ENCODE measurements around the gene HCFC1.

Gene HCFC1

GRCh38 chrX:153956044-153956907, 15.3 kb downstream of the HCFC1 start:
- no peak for DNase-seq (ENCODE audit: low read depth)

DNA sequence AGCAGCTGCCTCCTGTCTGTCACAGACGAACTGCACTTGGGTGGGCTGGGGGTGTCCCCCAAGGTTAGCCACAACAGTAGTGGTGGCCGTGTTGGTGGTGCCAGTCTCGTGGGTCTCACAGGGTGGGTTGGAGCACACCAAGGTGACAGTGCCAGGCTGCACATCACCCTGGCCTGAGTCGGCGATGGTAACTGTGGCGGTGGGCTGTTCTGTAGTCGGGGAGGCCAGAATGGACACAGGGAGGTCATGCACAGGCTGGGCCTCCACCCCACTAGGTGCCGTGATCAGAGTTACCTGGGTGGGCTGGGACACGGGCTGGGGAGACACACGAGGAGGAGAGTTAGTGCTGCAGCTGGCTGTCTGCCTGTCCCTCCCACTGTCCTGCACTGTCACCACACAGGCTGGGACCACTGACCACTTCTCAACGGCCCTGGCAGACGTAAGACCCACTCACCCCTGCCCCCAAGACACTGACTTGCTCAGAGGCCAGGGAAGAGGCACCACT, 16.3 kb downstream of the HCFC1 start:
- DNase-seq (ENCODE audit: low read depth), result no peak

GRCh38 chrX:153954558-153955227, 16.9 kb downstream of the HCFC1 start:
- no peak for DNase-seq (ENCODE audit: low read depth)

DNA sequence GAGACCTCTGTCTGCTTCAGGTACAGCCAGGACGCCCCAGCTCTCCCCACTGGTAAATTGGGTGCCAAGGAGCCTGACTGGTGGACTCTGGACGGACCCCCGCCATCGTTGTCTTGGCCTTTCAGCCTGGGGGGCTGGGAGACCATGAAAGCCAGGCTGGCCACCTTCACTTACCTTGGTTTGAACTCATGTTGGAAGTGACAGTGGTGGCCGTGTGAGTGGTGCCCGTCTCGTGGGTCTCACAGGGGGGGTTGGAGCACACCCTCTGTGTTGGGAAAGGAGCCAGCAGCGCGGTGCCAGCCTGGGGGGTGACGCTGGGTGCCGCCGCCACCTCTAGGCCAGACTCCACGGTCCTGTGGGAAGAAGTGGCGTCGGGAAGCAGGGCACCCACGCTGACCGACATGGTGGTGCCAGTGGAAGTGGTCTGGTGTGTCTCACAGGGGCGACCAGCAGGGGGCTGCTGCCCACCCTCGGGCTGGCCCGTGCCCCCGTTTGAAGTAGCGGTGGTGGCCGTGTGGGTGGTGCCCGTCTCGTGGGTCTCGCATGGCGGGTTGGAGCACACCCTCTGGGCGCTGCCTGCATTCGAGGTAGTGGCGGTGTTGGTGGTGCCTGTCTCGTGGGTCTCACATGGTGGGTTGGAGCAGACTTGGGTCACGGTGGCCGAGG, 17.6 kb downstream of the HCFC1 start:
- no peak for DNase-seq (ENCODE audit: low read depth)

- DNase-seq (ENCODE audit: low read depth), result no peak
Observed at GRCh38 chrX:153953342-153953830, 18.2 kb downstream of the HCFC1 start.

DNA sequence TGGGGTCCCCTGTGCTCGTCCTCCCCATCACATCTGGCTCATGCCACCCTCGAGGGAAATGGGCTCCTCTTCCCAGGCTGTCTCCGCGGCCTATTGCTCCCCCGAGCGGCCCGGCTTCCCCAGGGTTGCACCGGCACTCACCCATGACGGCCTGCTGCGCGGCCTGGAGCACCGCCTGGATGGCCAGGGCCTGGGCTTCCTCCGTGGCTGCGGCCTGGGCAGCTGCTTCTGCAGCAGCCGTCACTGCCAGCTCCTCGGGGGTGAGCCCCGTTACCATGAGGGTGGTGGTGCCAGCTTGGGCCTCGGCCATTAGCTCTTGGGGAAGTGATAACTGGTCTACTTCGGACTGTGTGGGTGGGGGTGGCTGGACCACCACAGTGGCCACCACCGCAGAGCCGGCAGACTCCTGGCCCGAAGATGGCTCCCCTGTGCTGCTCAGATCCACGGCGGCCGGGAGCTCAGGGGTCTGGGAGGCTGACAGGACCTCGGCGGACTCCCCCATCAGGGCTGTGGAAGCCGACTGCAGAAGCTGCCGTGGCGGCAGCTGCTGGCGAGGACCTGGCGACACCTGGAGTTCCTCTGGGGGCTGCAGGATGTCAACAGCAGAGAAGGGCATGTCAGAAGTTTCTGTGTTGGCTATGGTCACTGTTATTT, 19.1 kb downstream of the HCFC1 start:
- DNase-seq (ENCODE audit: low read depth), result no peak

GRCh38 chrX:153951683-153952372, 19.8 kb downstream of the HCFC1 start:
- no peak for DNase-seq (ENCODE audit: low read depth)

- DNase-seq (ENCODE audit: low read depth), result no peak
Observed at GRCh38 chrX:153950127-153950526, 21.5 kb downstream of the HCFC1 start.

- no peak for DNase-seq (ENCODE audit: low read depth)
Observed at GRCh38 chrX:153948847-153949805, 22.5 kb downstream of the HCFC1 start.

DNA sequence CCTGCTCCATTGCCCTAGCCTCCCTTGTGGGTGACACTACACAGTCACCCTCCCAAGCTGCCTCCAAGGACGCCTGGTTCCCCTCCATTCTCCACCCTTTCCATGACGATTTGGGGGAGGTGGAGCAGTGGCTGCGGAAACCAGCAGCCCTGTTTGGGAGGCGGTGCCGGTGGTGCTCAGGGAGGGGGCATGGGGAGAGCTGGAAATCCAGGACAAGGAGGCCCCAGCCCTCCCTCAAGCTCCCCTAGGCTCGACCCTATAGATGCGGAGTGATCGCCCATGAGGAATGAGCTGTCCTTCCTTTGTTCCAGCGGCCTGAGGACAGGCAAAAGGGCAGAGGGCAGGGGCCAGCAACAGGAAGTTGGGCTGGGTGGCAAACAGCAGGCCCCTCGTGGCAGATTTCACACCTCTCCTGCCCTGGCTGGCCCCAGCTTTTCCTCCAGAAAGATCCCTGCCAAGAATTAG, 23.6 kb downstream of the HCFC1 start:
- DNase-seq (ENCODE audit: low read depth), result no peak

- no peak for DNase-seq (ENCODE audit: low read depth)
Observed at GRCh38 chrX:153947009-153947769, 24.4 kb downstream of the HCFC1 start.

DNA sequence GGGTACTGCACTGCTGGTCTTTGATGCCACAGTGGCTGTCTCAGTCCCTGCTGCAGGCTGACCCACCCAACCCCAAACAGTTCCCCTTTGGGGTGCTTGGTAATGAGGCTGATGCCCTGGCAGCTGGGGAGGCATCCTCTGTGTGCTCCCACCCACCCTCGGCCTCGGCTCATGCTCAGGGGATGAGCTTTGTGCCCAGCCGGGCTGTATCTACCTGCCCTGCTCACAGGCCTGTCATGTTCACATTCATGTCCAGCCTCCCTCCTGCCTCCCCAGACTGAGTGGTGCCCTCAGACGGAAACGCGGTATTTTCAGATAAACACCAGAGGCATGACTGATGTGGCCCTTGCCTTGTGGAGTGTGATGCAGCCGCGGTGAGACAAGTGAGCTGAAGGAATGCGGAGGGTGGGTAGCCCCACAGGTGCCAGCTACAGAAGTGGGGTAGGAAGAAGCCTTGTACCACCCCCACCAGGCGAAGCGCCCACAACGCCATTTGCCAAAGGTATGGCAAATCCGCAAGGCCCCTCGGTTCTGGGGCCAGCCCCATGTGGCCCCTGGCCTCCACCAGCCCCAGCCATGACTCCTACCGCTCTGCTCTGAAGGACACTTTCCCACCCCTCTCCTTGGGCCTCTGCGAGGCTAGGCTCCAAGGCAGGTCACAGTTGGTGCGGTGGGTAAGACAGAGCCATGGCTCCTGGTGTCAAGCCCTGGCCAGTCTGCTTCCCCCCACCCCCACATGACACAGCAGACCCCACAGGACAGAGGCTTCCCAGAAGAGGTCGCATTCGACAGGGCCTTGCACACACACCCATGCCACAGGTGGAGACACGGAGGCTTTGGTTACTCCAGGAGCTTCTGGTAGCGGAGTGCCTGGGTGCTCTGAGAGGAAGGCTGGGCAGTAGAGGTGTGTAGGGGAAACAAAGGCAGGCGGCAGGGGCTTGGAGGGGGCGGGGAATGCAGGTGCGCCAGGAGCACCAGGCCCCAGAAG, 25.4 kb downstream of the HCFC1 start:
- DNase-seq (ENCODE audit: low read depth), result no peak

- no peak for DNase-seq (ENCODE audit: low read depth)
Observed at GRCh38 chrX:153944800-153945150, 26.8 kb downstream of the HCFC1 start.

DNA sequence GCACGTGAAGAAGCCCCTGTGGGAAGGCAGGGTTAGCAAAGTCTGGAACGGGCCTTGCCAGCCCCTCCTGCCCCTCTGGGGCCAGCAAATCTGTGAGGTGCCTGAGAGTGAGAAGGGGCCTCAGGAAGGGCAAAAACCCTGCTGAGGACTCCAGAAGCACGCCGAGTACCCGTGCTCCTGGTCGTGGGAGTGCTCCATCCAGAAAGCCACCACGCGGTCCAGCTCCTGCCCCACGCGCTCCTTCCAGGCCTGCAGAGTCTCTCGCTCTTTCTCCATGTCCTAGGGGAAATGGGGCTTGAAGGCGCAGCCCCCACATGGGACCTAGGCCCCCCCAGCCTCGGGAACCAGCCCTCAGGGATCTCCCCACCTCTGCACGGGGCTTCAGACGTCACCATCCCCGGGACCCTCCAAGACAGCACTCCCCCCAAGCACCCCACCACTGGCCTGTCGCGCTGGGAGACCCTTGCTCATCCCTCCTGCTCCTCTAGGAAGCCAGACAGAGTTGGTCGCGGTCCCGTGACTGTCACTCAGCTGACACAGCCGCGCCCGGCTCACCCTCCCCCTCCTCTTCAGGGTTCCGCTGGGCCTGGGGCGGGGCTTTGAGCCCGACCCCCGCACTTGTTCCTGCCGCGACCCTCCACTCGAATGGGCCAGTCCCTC, 27.3 kb downstream of the HCFC1 start, which contains the start of gene RENBP:
Gene RENBP, minus strand, starts transcription at position 504 of the 660 bp plus-strand sequence. Its CDS starts 33 bp downstream, at position 471.
- no peak for DNase-seq (ENCODE audit: low read depth)

GRCh38 chrX:153941336-153942252, 30.0 kb downstream of the HCFC1 start:
- no peak for DNase-seq (ENCODE audit: low read depth)

GRCh38 chrX:153939573-153939972, 32.0 kb downstream of the HCFC1 start:
- DNase-seq (ENCODE audit: low read depth), result no peak
